ENCODE results near the gene DEFB131A. TPM values are rescaled to one million over a fixed set of nuclear protein-coding genes. Genes with fewer than 3 reads are reported as not detected.
"Not testable (repeated sequence)": the region's sequence is repeated elsewhere in the genome, so short reads cannot be mapped to it uniquely, and the experiment has no call there.

The DEFB131A gene
- total RNA-seq, 1 experiment from 2014 or later: not detected

- not testable (repeated sequence) for H4K8ac ChIP-seq (replicated peaks; ENCODE audit: insufficient read length, low read depth, low read length)
Measured at GRCh38 chr4:9430061-9430460, 14.2 kb upstream of the DEFB131A start.

More at GRCh38 chr4:9430061-9430460, 14.2 kb upstream of the DEFB131A start:
- H3K27me3 Mint-ChIP-seq (ENCODE audit: low read depth); H3K27ac Mint-ChIP-seq; H3K4ac ChIP-seq (ENCODE audit: low read depth, low read length); H3T11ph ChIP-seq (ENCODE audit: low read length); H2BK12ac ChIP-seq (ENCODE audit: insufficient read length, low read depth, low read length); H3K79me2 ChIP-seq (ENCODE audit: insufficient read depth, low read length); H3K4me2 ChIP-seq (ENCODE audit: insufficient read depth, insufficient read length, low read length); H3K9ac ChIP-seq (ENCODE audit: extremely low read depth, insufficient read length, low read length); H3K23me2 ChIP-seq (ENCODE audit: insufficient read length, low read depth, low read length, poor library complexity, severe bottlenecking); H4K91ac ChIP-seq (ENCODE audit: insufficient read length, low read depth, low read length); H3K4me1 ChIP-seq (ENCODE audit: insufficient read depth, low read length); H3K14ac ChIP-seq (ENCODE audit: insufficient read depth, low read length); H3K23ac ChIP-seq (ENCODE audit: insufficient read length, low read depth, low read length); H2BK15ac ChIP-seq (ENCODE audit: low read depth, low read length); H3K9me3 ChIP-seq (ENCODE audit: control insufficient read depth, low read depth, low read length); H3K4me3 Mint-ChIP-seq; H2BK20ac ChIP-seq (ENCODE audit: low read depth, low read length, poor library complexity, severe bottlenecking); H3K4me1 Mint-ChIP-seq; H3K18ac ChIP-seq (ENCODE audit: insufficient read length, low read depth, low read length); H4K20me1 ChIP-seq (ENCODE audit: control insufficient read depth, insufficient read depth, insufficient read length); H3K36me3 Mint-ChIP-seq (ENCODE audit: insufficient read depth in 1 of 3, low read depth in 3 of 3); H2AK5ac ChIP-seq (ENCODE audit: insufficient read length, low read length); H4K5ac ChIP-seq (ENCODE audit: insufficient read length, low read depth, low read length); H3K56ac ChIP-seq (ENCODE audit: insufficient read length, low read depth, low read length); H3K27ac ChIP-seq (ENCODE audit: insufficient read length, low read depth, low read length); H2AFZ ChIP-seq (ENCODE audit: low read length); H2BK5ac ChIP-seq (ENCODE audit: insufficient read length, low read length); H3K27me3 ChIP-seq (ENCODE audit: insufficient read depth, low read length); H2BK120ac ChIP-seq (ENCODE audit: low read depth, low read length, poor library complexity, severe bottlenecking); H3K79me1 ChIP-seq (ENCODE audit: insufficient read depth, low read depth, low read length, poor library complexity, severe bottlenecking): not testable (repeated sequence)
- peak; percentile 48 for TF ChIP-seq CTCF (conservative IDR thresholded peaks at IDR 0.05)
- H3K9me3 Mint-ChIP-seq: peaks cover 19 to 38% of the 10 kb centered on the region in 2 experiments
- WGBS (ENCODE audit: extremely low coverage, insufficient read length, low lambda C conversion rate): no CpG with 5 or more reads among the region's 1 CpG
- DNase-seq: peak; percentile 42
